Ishikawa (cell line): ENCODE data around the gene AMFR.

Source experiments
- CEBPB ChIP-seq: IDR thresholded peaks from 2 replicates; pipeline ENCODE4 v1.6.1; 2012
- CREB1 ChIP-seq: IDR thresholded peaks from 2 replicates; pipeline ENCODE4 v1.6.1; 2012; ENCODE audit warnings: low read depth
- EP300 ChIP-seq: IDR thresholded peaks from 2 replicates; pipeline ENCODE4 v1.6.1; 2012; ENCODE audit warnings: borderline replicate concordance
- TAF1 ChIP-seq: IDR thresholded peaks from 2 replicates; pipeline ENCODE4 v1.6.1; 2012; ENCODE audit warnings: low read depth, mild to moderate bottlenecking
- YY1 ChIP-seq: IDR thresholded peaks from 2 replicates; pipeline ENCODE4 v1.6.1; 2012; ENCODE audit warnings: low read depth
- TF ChIP-seq, protein P1 (sequence below): IDR thresholded peaks from 2 replicates; pipeline ENCODE4 v1.6.1; 2012

GRCh38 chr16:56421313-56421712, 4.0 kb downstream of the AMFR start:
- TF ChIP-seq, protein P1, sequence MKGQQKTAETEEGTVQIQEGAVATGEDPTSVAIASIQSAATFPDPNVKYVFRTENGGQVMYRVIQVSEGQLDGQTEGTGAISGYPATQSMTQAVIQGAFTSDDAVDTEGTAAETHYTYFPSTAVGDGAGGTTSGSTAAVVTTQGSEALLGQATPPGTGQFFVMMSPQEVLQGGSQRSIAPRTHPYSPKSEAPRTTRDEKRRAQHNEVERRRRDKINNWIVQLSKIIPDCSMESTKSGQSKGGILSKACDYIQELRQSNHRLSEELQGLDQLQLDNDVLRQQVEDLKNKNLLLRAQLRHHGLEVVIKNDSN = no peak
- TF ChIP-seq TAF1 = no peak
- no peak for TF ChIP-seq CEBPB
- no peak for TF ChIP-seq EP300
- no peak for TF ChIP-seq YY1
- no peak for TF ChIP-seq CREB1
